ENCODE measurements around the gene RNF121.
A peak's percentile ranks its signal among the peaks of the same experiment; 100 is the strongest.
"Not testable (repeated sequence)": the region's sequence is repeated elsewhere in the genome, so short reads cannot be mapped to it uniquely, and the experiment has no call there.

Gene RNF121

DNA sequence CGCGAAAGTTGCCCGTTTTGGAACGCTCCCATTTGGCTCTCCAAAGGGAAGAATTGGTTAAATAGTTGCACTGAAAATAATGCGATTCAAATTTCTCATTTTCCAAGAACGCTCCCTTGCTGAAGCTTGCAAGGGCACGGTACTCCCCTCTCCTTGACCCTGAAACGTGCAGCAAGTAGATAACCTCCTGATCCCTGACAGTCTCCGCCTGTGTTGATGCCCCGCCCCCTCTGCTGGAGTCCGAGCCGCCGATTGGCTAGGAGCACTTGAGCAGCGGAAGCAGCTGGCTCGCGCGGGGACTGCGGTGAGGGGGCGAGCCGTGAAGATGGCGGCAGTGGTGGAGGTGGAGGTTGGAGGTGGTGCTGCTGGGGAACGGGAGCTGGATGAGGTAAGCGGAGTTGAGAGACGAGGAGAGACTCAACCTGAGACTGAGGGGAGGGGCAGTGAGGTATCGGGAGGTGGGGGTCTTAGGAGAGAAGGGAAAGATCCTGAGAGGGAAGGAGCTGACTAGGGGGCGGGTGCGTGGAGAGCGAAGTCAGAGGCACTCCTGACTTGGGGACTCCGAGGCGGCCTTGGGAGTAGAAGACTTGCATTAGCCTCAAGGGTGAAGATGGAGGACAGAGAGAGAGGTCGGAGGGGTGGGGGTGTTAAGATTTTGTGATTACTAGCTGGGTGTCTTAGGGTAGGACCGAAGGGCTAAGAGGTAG lies at the start of gene RNF121:
TSS of gene RNF121 (plus strand) at position 310 of the 707 bp plus-strand sequence. CDS start at position 326, 16 bp downstream.
- peak; percentile 97 for DNase-seq (ENCODE audit: low read depth, low spot score)

DNA sequence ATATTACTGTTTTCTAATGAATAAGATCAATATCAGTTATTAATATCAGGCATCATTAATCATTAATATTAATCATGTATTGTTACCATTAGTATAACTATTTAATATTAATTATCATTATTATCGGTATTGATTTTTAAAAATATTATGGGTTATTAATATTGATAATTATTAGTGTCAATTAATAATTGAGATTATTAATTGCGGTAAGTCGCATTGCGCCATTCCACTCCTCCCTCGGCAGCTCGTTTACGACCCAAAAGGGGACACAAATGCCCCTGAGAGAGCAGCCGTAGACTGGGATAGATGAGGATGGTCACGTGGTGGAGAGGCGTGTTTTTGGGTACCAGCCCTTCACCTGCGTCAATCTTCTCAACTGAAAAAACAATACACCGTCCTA lies 43.0 kb upstream of the RNF121 start:
- not testable (repeated sequence) for DNase-seq (ENCODE audit: low read depth, low spot score)

GRCh38 chr11:71888335-71889010 lies 40.4 kb upstream of the RNF121 start:
- not testable (repeated sequence) for DNase-seq (ENCODE audit: low read depth, low spot score)

GRCh38 chr11:71889181-71889872 lies 39.5 kb upstream of the RNF121 start:
- not testable (repeated sequence) for DNase-seq (ENCODE audit: low read depth, low spot score)

DNA sequence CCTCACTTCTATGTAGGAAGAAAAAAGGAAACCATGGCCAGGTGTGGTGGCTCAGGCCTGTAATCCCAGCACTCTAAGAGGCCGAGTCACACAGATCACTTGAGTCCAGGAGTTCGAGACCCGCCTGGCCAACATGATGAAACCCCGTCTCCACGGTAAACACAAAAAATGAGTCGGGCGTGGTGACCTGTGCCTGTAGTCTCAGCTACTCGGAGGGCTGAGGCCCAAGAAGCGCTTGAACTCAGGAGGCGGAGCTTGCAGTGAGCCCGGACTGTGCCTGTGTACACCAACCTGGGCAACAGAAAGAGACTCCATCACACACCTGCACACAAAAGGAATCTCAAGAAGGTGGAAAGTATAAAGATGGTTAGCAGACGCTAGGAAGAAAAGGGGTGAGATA lies 32.9 kb upstream of the RNF121 start:
- no peak for DNase-seq (ENCODE audit: low read depth, low spot score)

- DNase-seq (ENCODE audit: low read depth, low spot score) = not testable (repeated sequence)
These were observed 27.7 kb upstream of the RNF121 start for GRCh38 chr11:71901137-71901536.

- DNase-seq (ENCODE audit: low read depth, low spot score) = no peak
These were observed 20.6 kb upstream of the RNF121 start for GRCh38 chr11:71908218-71908617.

- DNase-seq (ENCODE audit: low read depth, low spot score) = not testable (repeated sequence)
These were observed 18.1 kb upstream of the RNF121 start for GRCh38 chr11:71910775-71911174.

DNA sequence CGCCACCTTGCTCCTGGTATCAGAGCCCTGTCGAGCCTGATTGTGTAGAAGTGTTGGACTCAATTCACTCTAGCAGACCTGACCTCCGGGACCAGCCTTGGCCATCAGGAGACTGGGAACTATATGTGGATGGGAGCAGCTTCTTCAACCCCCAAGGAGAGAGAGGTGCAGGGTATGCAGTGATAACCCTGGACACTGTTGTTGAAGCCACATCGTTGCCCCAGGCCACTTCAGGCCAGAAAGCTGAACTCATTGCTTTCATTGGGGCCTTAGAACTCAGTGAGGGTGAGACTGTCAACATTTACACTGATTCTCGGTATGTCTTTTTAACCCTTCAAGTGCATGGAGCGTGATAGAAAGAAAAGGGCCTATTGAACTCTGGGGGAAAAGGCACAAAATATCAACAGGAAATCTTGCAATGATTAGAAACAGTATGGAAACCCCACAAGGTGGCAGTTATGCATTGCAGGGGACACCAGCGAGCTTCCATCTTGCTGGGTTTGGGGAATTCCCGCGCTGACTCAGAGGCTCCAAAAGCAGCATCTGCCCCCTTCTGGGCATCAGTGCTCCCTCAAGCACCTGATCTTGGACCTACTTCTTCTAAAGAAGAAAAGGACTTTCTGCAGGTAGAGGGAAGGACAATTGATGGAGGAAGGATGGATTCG lies 17.4 kb upstream of the RNF121 start:
- DNase-seq (ENCODE audit: low read depth, low spot score) = peak; percentile 26

DNA sequence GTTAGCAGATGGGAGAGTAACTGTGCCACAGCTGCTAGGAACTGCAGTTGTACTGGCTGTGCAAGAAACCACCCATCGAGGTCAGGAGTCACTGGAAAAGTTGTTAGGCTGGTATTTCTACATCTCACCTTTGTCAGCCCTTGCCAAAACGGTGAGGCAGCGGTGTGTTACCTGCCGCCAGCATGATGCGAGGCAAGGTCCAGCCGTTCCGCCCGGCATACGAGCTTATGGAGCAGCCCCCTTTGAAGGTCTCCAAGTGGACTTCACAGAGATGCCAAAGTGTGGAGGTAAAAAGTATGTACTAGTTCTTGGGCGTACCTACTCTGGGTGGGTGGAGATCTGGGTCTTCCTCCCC lies 16.9 kb upstream of the RNF121 start:
- DNase-seq (ENCODE audit: low read depth, low spot score) = not testable (repeated sequence)

- no peak for DNase-seq (ENCODE audit: low read depth, low spot score)
These were observed 14.9 kb upstream of the RNF121 start for GRCh38 chr11:71913756-71914526.

DNA sequence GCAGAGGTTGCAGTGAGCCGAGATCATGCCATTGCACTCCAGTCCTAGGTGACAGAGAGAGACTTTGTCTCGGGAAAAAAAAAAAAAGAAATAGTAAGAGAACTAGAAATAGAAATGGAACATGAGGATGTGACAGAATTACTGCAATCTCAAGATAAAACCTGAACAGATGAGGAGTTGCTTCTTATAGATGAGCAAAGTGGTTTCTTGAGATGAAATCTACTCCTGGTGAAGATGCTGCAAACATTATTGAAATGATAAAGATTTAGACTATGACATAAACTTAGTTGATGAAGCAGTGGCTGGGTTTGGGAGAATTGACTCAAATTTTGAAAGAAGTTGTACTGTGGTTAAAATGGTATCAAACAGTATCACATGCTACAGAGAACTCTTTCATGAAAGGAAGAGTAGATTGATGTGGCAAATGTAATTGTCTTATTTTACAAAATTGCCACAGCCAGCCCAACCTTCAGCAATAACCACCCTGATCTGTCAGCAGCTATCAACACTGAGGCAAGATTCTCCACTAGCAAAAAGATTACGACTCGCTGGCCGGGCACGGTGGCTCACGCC lies 14.1 kb upstream of the RNF121 start:
- no peak for DNase-seq (ENCODE audit: low read depth, low spot score)

GRCh38 chr11:71917646-71918140 lies 11.2 kb upstream of the RNF121 start:
- no peak for DNase-seq (ENCODE audit: low read depth, low spot score)

DNA sequence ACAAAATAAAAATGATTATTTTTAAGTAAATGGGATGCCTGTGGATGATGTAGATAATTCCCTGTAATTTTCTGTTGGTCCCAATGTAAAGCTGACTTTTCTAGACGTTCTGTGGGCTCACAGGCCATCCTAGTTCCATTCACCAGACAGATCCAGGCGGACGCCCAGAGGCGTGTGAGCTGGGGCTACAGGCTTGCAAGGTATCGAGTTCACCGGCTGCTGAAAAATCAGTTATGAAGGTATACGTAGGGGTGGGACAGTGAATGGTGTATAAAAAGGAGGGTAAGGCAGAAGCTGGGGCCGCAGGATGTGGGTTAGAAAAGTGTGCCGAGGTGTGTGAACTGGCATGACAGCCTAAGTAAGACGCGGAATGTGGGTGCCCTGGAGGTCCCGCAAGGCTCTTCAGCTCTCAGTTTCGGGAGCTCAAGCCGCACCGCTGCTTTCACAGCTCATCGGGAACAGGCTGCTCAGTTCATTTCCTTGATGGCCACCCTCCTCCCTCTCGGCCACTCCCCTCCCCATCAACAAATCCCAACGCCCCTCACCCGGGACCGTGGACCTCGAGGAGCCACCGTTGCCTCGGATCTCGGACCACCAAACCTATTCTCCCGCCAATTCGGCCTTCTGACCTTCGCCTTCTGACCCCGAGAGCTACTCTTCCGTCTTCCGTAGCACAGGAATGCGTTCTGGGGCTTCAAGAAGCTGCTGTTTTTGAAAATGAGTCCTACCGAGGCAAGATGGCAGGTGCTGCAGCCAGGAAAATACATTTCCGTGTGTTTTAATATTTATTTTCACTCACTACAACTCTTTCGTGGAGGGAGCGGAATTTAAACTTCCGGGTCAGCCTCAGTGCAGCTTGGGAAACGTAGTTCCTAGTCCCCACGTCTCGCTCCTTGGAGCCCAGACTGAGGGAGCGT lies 768 bp upstream of the RNF121 start, which contains the start of gene XNDC1N:
TSS of gene XNDC1N (minus strand) at position 775 of the 917 bp plus-strand sequence. CDS start 5,241 bp downstream, outside the sequence.
- DNase-seq (ENCODE audit: low read depth, low spot score) = peak; percentile 70

GRCh38 chr11:71929491-71929890 lies 645 bp downstream of the RNF121 start:
- DNase-seq (ENCODE audit: low read depth, low spot score) = no peak

GRCh38 chr11:71930556-71931244 lies 1.9 kb downstream of the RNF121 start:
- DNase-seq (ENCODE audit: low read depth, low spot score) = no peak

DNA sequence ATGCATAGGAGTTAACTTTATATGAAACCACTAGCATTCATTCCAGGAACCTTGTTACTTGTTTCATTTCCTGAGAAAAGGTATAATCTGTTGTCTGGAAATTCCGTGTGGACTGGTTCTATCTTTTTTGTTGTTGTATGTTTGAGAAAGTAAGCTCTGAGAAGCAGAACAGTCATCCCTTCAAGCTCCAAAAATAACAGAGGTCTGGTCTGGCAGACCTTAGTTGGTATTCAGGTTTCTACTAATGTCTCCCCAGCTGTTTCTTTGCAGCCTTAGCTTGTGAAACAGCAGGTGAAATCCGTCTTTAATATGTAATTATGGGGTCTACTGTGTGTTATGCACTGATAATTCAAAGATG lies 2.4 kb downstream of the RNF121 start:
- DNase-seq (ENCODE audit: low read depth, low spot score) = no peak

GRCh38 chr11:71933141-71933933 lies 4.5 kb downstream of the RNF121 start:
- no peak for DNase-seq (ENCODE audit: low read depth, low spot score)

Measured in activated CD4-positive, CD25-positive, alpha-beta regulatory T cell treated with anti-CD3 and anti-CD28 coated beads, Interleukin-2, amount 50 U/mL, for 16 hours (primary cell).